ENCODE results near the gene EHF. TPM values are rescaled to one million over a fixed set of nuclear protein-coding genes. Genes with fewer than 3 reads are reported as not detected.

EHF gene
- total and polyA plus RNA-seq, 2 of the 13 experiments (the other 11 are each of a cell fraction or from before 2014, with no cell fraction given) = 0.04 to 0.46 TPM

- H3K4me3 ChIP-seq (replicated peaks in 1 of 3; ENCODE audit: insufficient read depth in 1 of 3, low read depth in 2 of 3, low read length in 3 of 3) = no peak overlapping the region
- FAIRE-seq = no peak
- no peaks in the 10 kb centered on the region for H3K27me3 ChIP-seq (ENCODE audit: control insufficient read depth in 1 of 2, insufficient read depth in 2 of 2, low read length in 2 of 2)
- H3K9me3 ChIP-seq (ENCODE audit: low read length) = no peaks in the 10 kb centered on the region
- H3K4me2 ChIP-seq (ENCODE audit: low read depth, low read length) = peak overlapping the region; percentile 55; the same call in 1 of the 2 replicates
- no peak overlapping the region for H2AFZ ChIP-seq (ENCODE audit: low read length)
- CTCF ChIA-PET (ENCODE audit: low intra/inter-chr PET ratio, low total read pairs) = interaction anchor here (0.5 to 1.2 kb wide), 2 partner anchors 48 to 114 kb away, joined by 3 to 4 read pairs; no protein-coding TSS in a partner anchor
- TF ChIP-seq ATM (IDR thresholded peaks at IDR 0.05; ENCODE audit: borderline replicate concordance) (no peak), RXRB (CRISPR knock-in tag; IDR thresholded peaks at IDR 0.05; ENCODE audit: borderline replicate concordance) (no peak), ZNF768 (CRISPR knock-in tag; IDR thresholded peaks at IDR 0.05) (peak; percentile 42; the same call in 1 of the 2 replicates), KLF16 (CRISPR knock-in tag; IDR thresholded peaks at IDR 0.05) (0 out of 4 replicates have a peak, but pooled peaks of 1 of the 2 experiments have one; percentile 1), MLXIP (CRISPR knock-in tag; IDR thresholded peaks at IDR 0.05; ENCODE audit: borderline replicate concordance) (no peak)
- intact Hi-C loops (cut with micrococcal nuclease; ENCODE audit: unreplicated experiment) (no loop called here), in situ Hi-C loops (cut with HindIII; ENCODE audit: extremely low pct_ligation_motif_present, low pct_unique_long_range_greater_than_20kb) (no loop called here)
- DNase-seq (ENCODE audit: low spot score) = no peak
- ATAC-seq = no peak
- H3K4me1 ChIP-seq (ENCODE audit: insufficient read depth, low read length) = peaks cover 66% of the 10 kb centered on the region
- no peak overlapping the region for H3K9ac ChIP-seq (ENCODE audit: insufficient read depth, low read depth, low read length)
- WGBS (ENCODE audit: low lambda C conversion rate) = 80% methylated on average over 2 of the region's 2 CpGs
- no peaks in the 10 kb centered on the region for H3K79me2 ChIP-seq (ENCODE audit: insufficient read depth, low read length)
- no peaks in the 10 kb centered on the region for H3K36me3 ChIP-seq (replicated peaks in 1 of 2; ENCODE audit: control insufficient read depth in 1 of 2, insufficient read depth in 2 of 2, low read length in 2 of 2)
- POLR2A ChIA-PET = interaction anchor here (1.4 to 3.2 kb wide), 3 partner anchors 20 to 34 kb away, joined by 5 to 25 read pairs (median 18); no protein-coding TSS in a partner anchor
- BruUV-seq (replicated peaks) = no TSS peak
- H3K27ac ChIP-seq (ENCODE audit: extremely low read length, insufficient read depth, low read length) = peak overlapping the region; percentile 21
- H4K20me1 ChIP-seq (ENCODE audit: insufficient read depth, low read length) = no peaks in the 10 kb centered on the region
Observed at GRCh38 chr11:34634694-34635062, 13.8 kb downstream of the EHF start.

- WGBS (ENCODE audit: low lambda C conversion rate) = 94% methylated on average over 1 of the region's 1 CpG
- ChIA-PET CTCF (ENCODE audit: low intra/inter-chr PET ratio, low total read pairs) (no interaction called here), POLR2A (interaction anchor here (2.9 to 3.2 kb wide), 2 partner anchors 18 to 35 kb away, joined by 18 to 25 read pairs; no protein-coding TSS in a partner anchor)
- Histone ChIP-seq H2AFZ (ENCODE audit: low read length) (no peak overlapping the region), H3K9ac (ENCODE audit: insufficient read depth, low read depth, low read length) (no peak overlapping the region), H3K9me3 (ENCODE audit: low read length) (no peaks in the 10 kb centered on the region), H3K79me2 (ENCODE audit: insufficient read depth, low read length) (no peaks in the 10 kb centered on the region), H3K27ac (ENCODE audit: extremely low read length, insufficient read depth, low read length) (no peak overlapping the region), H3K27me3 (ENCODE audit: control insufficient read depth in 1 of 2, insufficient read depth in 2 of 2, low read length in 2 of 2) (no peaks in the 10 kb centered on the region), H3K36me3 (replicated peaks in 1 of 2; ENCODE audit: control insufficient read depth in 1 of 2, insufficient read depth in 2 of 2, low read length in 2 of 2) (no peaks in the 10 kb centered on the region), H3K4me1 (ENCODE audit: insufficient read depth, low read length) (peaks cover 81% of the 10 kb centered on the region), H3K4me3 (replicated peaks in 1 of 3; ENCODE audit: insufficient read depth in 1 of 3, low read depth in 2 of 3, low read length in 3 of 3) (no peak overlapping the region), H3K4me2 (ENCODE audit: low read depth, low read length) (no peak overlapping the region), H4K20me1 (ENCODE audit: insufficient read depth, low read length) (no peaks in the 10 kb centered on the region)
- FAIRE-seq (no peak), DNase-seq (ENCODE audit: low spot score) (no peak), ATAC-seq (no peak)
- intact Hi-C loops (cut with micrococcal nuclease; ENCODE audit: unreplicated experiment) (no loop called here), in situ Hi-C loops (cut with HindIII; ENCODE audit: extremely low pct_ligation_motif_present, low pct_unique_long_range_greater_than_20kb) (no loop called here)
- no TSS peak for BruUV-seq (replicated peaks)
- TF ChIP-seq SATB2 (CRISPR knock-in tag; IDR thresholded peaks at IDR 0.05) (no peak), ZSCAN21 (CRISPR knock-in tag; IDR thresholded peaks at IDR 0.05; ENCODE audit: borderline replicate concordance) (no peak), ZNF296 (CRISPR knock-in tag; conservative IDR thresholded peaks at IDR 0.05) (no peak), STAT6 (CRISPR knock-in tag; IDR thresholded peaks at IDR 0.05; ENCODE audit: borderline replicate concordance) (no peak), ZSCAN5A (CRISPR knock-in tag; IDR thresholded peaks at IDR 0.05; ENCODE audit: borderline replicate concordance) (no peak)
Observed at GRCh38 chr11:34636127-34636526, 15.2 kb downstream of the EHF start.

All from HepG2 (cell line).